A172 (cell line): Measurements from ENCODE around the gene STAC3. TPM values are rescaled to one million over a fixed set of nuclear protein-coding genes. Genes with fewer than 3 reads are reported as not detected.

Experiments used
- DNase-seq: peaks from one replicate; pipeline ENCODE4 v3.0.0-alpha.2; 2015; ENCODE audit warnings: low spot score
- total RNA-seq: library from RNA; depleted of rRNA; stranded (reverse); fragments of >200 nt; shearing (Covaris generic); gene quantifications from 2 replicates; pipeline ENCODE4 v1.2.3, GENCODE V29; 2014

Gene STAC3
- total RNA-seq, 1 experiment from 2014 or later = 0.59 TPM

- no peak for DNase-seq
These were observed 3.7 kb upstream of the STAC3 start for GRCh38 chr12:57254506-57255280.

- no peak for DNase-seq
These were observed 446 bp downstream of the STAC3 start for GRCh38 chr12:57250541-57250940.

GRCh38 chr12:57248934-57249742, 1.8 kb downstream of the STAC3 start:
- no peak for DNase-seq

- DNase-seq = no peak
These were observed 3.9 kb downstream of the STAC3 start for GRCh38 chr12:57247041-57247440.

- no peak for DNase-seq
These were observed 6.7 kb downstream of the STAC3 start for GRCh38 chr12:57244312-57244696.

GRCh38 chr12:57243521-57244311, 7.3 kb downstream of the STAC3 start:
- peak; percentile 28 for DNase-seq

- no peak for DNase-seq
These were observed 8.1 kb downstream of the STAC3 start for GRCh38 chr12:57242691-57243454.

- DNase-seq = no peak
These were observed 8.7 kb downstream of the STAC3 start for GRCh38 chr12:57242329-57242690.

- no peak for DNase-seq
These were observed 9.3 kb downstream of the STAC3 start for GRCh38 chr12:57241402-57242310.

- DNase-seq = no peak
These were observed 10.0 kb downstream of the STAC3 start for GRCh38 chr12:57240926-57241401.

GRCh38 chr12:57240066-57240921, 10.7 kb downstream of the STAC3 start:
- DNase-seq = no peak

GRCh38 chr12:57239587-57240065, 11.4 kb downstream of the STAC3 start:
- DNase-seq = no peak

GRCh38 chr12:57238854-57239554, 12.0 kb downstream of the STAC3 start:
- DNase-seq = peak; percentile 25

- DNase-seq = no peak
These were observed 12.8 kb downstream of the STAC3 start for GRCh38 chr12:57237932-57238853.

GRCh38 chr12:57237596-57237931, 13.4 kb downstream of the STAC3 start:
- DNase-seq = no peak

- DNase-seq = no peak
These were observed 13.9 kb downstream of the STAC3 start for GRCh38 chr12:57236925-57237595.
